COLO668 (cell line): ENCODE measurements around the gene UNC5C.

ENCODE experiments used
- DNase-seq: peaks from one replicate; lab custom pipeline; 2025; ENCODE audit not compliant: unreplicated experiment; lab: John Stamatoyannopoulos, UW

UNC5C gene

GRCh38 chr4:95469617-95470016 is 79.2 kb downstream of the UNC5C start:
- no peak for DNase-seq

- DNase-seq = no peak
These were observed 82.0 kb downstream of the UNC5C start for GRCh38 chr4:95466791-95467190.

GRCh38 chr4:95465010-95465409 is 83.8 kb downstream of the UNC5C start:
- DNase-seq = no peak

GRCh38 chr4:95462921-95463320 is 85.9 kb downstream of the UNC5C start:
- DNase-seq = no peak

GRCh38 chr4:95457353-95457752 is 91.4 kb downstream of the UNC5C start:
- no peak for DNase-seq

- no peak for DNase-seq
These were observed 98.5 kb downstream of the UNC5C start for GRCh38 chr4:95450294-95450693.

- no peak for DNase-seq
These were observed 102.6 kb downstream of the UNC5C start for GRCh38 chr4:95446173-95446572.

- DNase-seq = no peak
These were observed 103.5 kb downstream of the UNC5C start for GRCh38 chr4:95445251-95445650.

GRCh38 chr4:95444812-95445211 is 104.0 kb downstream of the UNC5C start:
- DNase-seq = no peak

- DNase-seq = no peak
These were observed 108.9 kb downstream of the UNC5C start for GRCh38 chr4:95439896-95440295.

- no peak for DNase-seq
These were observed 109.7 kb downstream of the UNC5C start for GRCh38 chr4:95439071-95439470.

- no peak for DNase-seq
These were observed 116.3 kb downstream of the UNC5C start for GRCh38 chr4:95432466-95432865.

GRCh38 chr4:95431678-95432077 is 117.1 kb downstream of the UNC5C start:
- DNase-seq = no peak

- no peak for DNase-seq
These were observed 119.4 kb downstream of the UNC5C start for GRCh38 chr4:95429416-95429815.

- no peak for DNase-seq
These were observed 120.3 kb downstream of the UNC5C start for GRCh38 chr4:95428291-95429070.

- DNase-seq = no peak
These were observed 122.3 kb downstream of the UNC5C start for GRCh38 chr4:95426455-95426854.

- DNase-seq = no peak
These were observed 126.3 kb downstream of the UNC5C start for GRCh38 chr4:95422436-95422835.

GRCh38 chr4:95421869-95422268 is 126.9 kb downstream of the UNC5C start:
- DNase-seq = no peak

- DNase-seq = no peak
These were observed 131.2 kb downstream of the UNC5C start for GRCh38 chr4:95417531-95417930.

- DNase-seq = no peak
These were observed 133.4 kb downstream of the UNC5C start for GRCh38 chr4:95415346-95415771.

GRCh38 chr4:95411371-95412088 is 137.2 kb downstream of the UNC5C start:
- DNase-seq = no peak

- no peak for DNase-seq
These were observed 138.3 kb downstream of the UNC5C start for GRCh38 chr4:95410387-95410977.
